HepG2 (cell line): ENCODE measurements around the gene OTOP2. TPM values are rescaled to one million over a fixed set of nuclear protein-coding genes. Genes with fewer than 3 reads are reported as not detected.

ENCODE experiments used
- CHD4 ChIP-seq: fragments of 200-600 bp; sonication (generic); IDR thresholded peaks from 2 replicates; pipeline ENCODE4 v1.7.0; 2017; ENCODE audit warnings: mild to moderate bottlenecking, low read length, borderline replicate concordance
- ESRRA ChIP-seq: sonication (generic); formaldehyde crosslinking; IDR thresholded peaks from 2 replicates; pipeline ENCODE4 v1.5.1; 2020; ENCODE audit warnings: mild to moderate bottlenecking, low read depth, missing genetic modification reagents
- FOXK2 ChIP-seq: fragments of 450-650 bp; IDR thresholded peaks from 2 replicates; pipeline ENCODE4 v1.6.1; 2016
- HHEX ChIP-seq: IDR thresholded peaks from 2 replicates; pipeline ENCODE4 v1.6.1; 2016; ENCODE audit warnings: control low read depth
- HOXD1 ChIP-seq: sonication (generic); formaldehyde crosslinking; IDR thresholded peaks from 2 replicates; pipeline ENCODE4 v1.5.0; 2020; ENCODE audit warnings: missing genetic modification reagents
- IRF1 ChIP-seq: sonication (generic); formaldehyde crosslinking; IDR thresholded peaks from 2 replicates; pipeline ENCODE4 v1.4.0; 2020; ENCODE audit warnings: low read depth, mild to moderate bottlenecking, missing genetic modification reagents
- KDM5A ChIP-seq: fragments of 200-600 bp; sonication (generic); IDR thresholded peaks from 2 replicates; pipeline ENCODE4 v1.7.0; 2018; ENCODE audit warnings: antibody characterized with exemption, mild to moderate bottlenecking, low read length, borderline replicate concordance
- MEIS2 ChIP-seq: sonication (generic); formaldehyde crosslinking; IDR thresholded peaks from 2 replicates; pipeline ENCODE4 v1.9.0; 2021; ENCODE audit warnings: mild to moderate bottlenecking, missing genetic modification reagents
- NBN ChIP-seq: fragments of 450-650 bp; conservative IDR thresholded peaks from 2 replicates; pipeline ENCODE4 v1.6.1; 2017
- NFKBIZ ChIP-seq: IDR thresholded peaks from 2 replicates; pipeline ENCODE4 v1.6.1; 2018; ENCODE audit warnings: missing genetic modification reagents, missing compliant biosample characterization
- RAD21 ChIP-seq: fragments of 450-650 bp; formaldehyde crosslinking; IDR thresholded peaks from 2 replicates; pipeline ENCODE4 v1.5.0; 2020; ENCODE audit warnings: mild to moderate bottlenecking
- RNF2 ChIP-seq: fragments of 450-650 bp; conservative IDR thresholded peaks from 2 replicates; pipeline ENCODE4 v1.6.1; 2016; ENCODE audit warnings: low read depth
- TEAD3 ChIP-seq: optimal IDR thresholded peaks from 2 replicates; pipeline ENCODE3; 2016; ENCODE audit warnings: borderline replicate concordance
- ZFP1 ChIP-seq: IDR thresholded peaks from 2 replicates; pipeline ENCODE4 v1.6.1; 2016
- ZFY ChIP-seq: sonication (generic); formaldehyde crosslinking; IDR thresholded peaks from 2 replicates; pipeline ENCODE4 v1.4.0; 2020; ENCODE audit warnings: missing genetic modification reagents
- ZNF230 ChIP-seq: sonication (generic); formaldehyde crosslinking; IDR thresholded peaks from 2 replicates; pipeline ENCODE4 v1.4.0; 2020; ENCODE audit warnings: mild to moderate bottlenecking, missing genetic modification reagents
- ZNF260 ChIP-seq: sonication (generic); formaldehyde crosslinking; IDR thresholded peaks from 2 replicates; pipeline ENCODE4 v1.4.0; 2020; ENCODE audit warnings: missing genetic modification reagents, low read depth, mild to moderate bottlenecking, borderline replicate concordance
- ZNF274 ChIP-seq: sonication (generic); formaldehyde crosslinking; IDR thresholded peaks from 2 replicates; pipeline ENCODE4 v1.5.1; 2020; ENCODE audit warnings: mild to moderate bottlenecking, missing genetic modification reagents
- ZNF33B ChIP-seq: sonication (generic); formaldehyde crosslinking; IDR thresholded peaks from 2 replicates; pipeline ENCODE4 v1.5.1; 2020; ENCODE audit warnings: mild to moderate bottlenecking, missing genetic modification reagents
- ZNF44 ChIP-seq: sonication (generic); formaldehyde crosslinking; IDR thresholded peaks from 2 replicates; pipeline ENCODE4 v1.5.1; 2020; ENCODE audit warnings: mild to moderate bottlenecking, missing genetic modification reagents
- ZNF614 ChIP-seq: IDR thresholded peaks from 2 replicates; pipeline ENCODE4 v1.6.1; 2018; ENCODE audit warnings: missing biosample characterization, missing genetic modification reagents, inconsistent platforms, borderline replicate concordance
- ZNF619 ChIP-seq: sonication (generic); formaldehyde crosslinking; IDR thresholded peaks from 2 replicates; pipeline ENCODE4 v1.4.0; 2020; ENCODE audit warnings: mild to moderate bottlenecking, missing genetic modification reagents
- ZNF670 ChIP-seq: sonication (generic); formaldehyde crosslinking; IDR thresholded peaks from 2 replicates; pipeline ENCODE4 v1.8.0; 2022; ENCODE audit warnings: mild to moderate bottlenecking, missing genetic modification reagents, borderline replicate concordance
- ZSCAN9 ChIP-seq: IDR thresholded peaks from 2 replicates; pipeline ENCODE4 v1.6.1; 2016; ENCODE audit warnings: borderline replicate concordance
- polyA plus RNA-seq, 8 experiments: library from polyadenylated mRNA; depleted of rRNA in 3 of 8; stranded (reverse) in 7 of 8; unstranded in 1 of 8; fragments of >200 nt; fragmentation: Illumina TruSeq in 4 of 8; extraction: Trizol in 4 of 8; gene quantifications; 2 replicates each; pipeline versions ENCODE4 v1.2.1 to v1.2.3, GENCODE V29; 2011 to 2016; ENCODE audit warnings: low read depth in 4 of 8, missing spikeins in 1 of 8, mixed read lengths in 1 of 8; ENCODE audit not compliant: insufficient read depth in 1 of 8
- total RNA-seq, 5 experiments: library from RNA; depleted of rRNA; stranded (reverse); fragments of >200 nt; fragmentation: Illumina TruSeq; extraction: Trizol; gene quantifications; 2 replicates each; pipeline ENCODE4 v1.2.3, GENCODE V29; 2016; ENCODE audit warnings: low read depth in 1 of 5
- TF ChIP-seq, protein P1 (sequence below): sonication (generic); formaldehyde crosslinking; IDR thresholded peaks from 2 replicates; pipeline ENCODE4 v1.4.0; 2020; ENCODE audit warnings: missing genetic modification reagents
- TF ChIP-seq, protein P2 (sequence below): IDR thresholded peaks from 2 replicates; pipeline ENCODE4 v1.6.1; 2016
- TF ChIP-seq, protein P3 (sequence below): fragments of 450-650 bp; IDR thresholded peaks from 2 replicates; pipeline ENCODE4 v1.6.1; 2017; ENCODE audit warnings: mild to moderate bottlenecking

Gene OTOP2
- total and polyA plus RNA-seq, 2 of the 13 experiments (the other 11 are each of a cell fraction or from before 2014, with no cell fraction given): not detected

- TF ChIP-seq RAD21 (CRISPR knock-in tag): peak; percentile 88
- peak; percentile 39; the same call in 1 of the 2 replicates for TF ChIP-seq ZNF614 (CRISPR knock-in tag)
- peak; percentile 72 for TF ChIP-seq TEAD3 (CRISPR knock-in tag)
- no peak for TF ChIP-seq ZNF44
- no peak for TF ChIP-seq IRF1 (CRISPR knock-in tag)
- peak; percentile 91 for TF ChIP-seq ZNF274
- TF ChIP-seq MEIS2 (CRISPR knock-in tag): peak; percentile 69; the same call in 1 of the 2 replicates
- TF ChIP-seq NBN: no peak
- TF ChIP-seq, protein P1, sequence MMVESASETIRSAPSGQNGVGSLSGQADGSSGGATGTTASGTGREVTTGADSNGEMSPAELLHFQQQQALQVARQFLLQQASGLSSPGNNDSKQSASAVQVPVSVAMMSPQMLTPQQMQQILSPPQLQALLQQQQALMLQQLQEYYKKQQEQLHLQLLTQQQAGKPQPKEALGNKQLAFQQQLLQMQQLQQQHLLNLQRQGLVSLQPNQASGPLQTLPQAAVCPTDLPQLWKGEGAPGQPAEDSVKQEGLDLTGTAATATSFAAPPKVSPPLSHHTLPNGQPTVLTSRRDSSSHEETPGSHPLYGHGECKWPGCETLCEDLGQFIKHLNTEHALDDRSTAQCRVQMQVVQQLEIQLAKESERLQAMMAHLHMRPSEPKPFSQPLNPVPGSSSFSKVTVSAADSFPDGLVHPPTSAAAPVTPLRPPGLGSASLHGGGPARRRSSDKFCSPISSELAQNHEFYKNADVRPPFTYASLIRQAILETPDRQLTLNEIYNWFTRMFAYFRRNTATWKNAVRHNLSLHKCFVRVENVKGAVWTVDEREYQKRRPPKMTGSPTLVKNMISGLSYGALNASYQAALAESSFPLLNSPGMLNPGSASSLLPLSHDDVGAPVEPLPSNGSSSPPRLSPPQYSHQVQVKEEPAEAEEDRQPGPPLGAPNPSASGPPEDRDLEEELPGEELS (CRISPR knock-in tag): peak; percentile 74
- TF ChIP-seq HOXD1 (CRISPR knock-in tag): no peak
- no peak for TF ChIP-seq KDM5A
- TF ChIP-seq CHD4: no peak; the same call in 1 of the 2 replicates
- TF ChIP-seq, protein P2, sequence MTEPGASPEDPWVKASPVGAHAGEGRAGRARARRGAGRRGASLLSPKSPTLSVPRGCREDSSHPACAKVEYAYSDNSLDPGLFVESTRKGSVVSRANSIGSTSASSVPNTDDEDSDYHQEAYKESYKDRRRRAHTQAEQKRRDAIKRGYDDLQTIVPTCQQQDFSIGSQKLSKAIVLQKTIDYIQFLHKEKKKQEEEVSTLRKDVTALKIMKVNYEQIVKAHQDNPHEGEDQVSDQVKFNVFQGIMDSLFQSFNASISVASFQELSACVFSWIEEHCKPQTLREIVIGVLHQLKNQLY (CRISPR knock-in tag): peak; percentile 93
- peak; percentile 47; the same call in 1 of the 2 replicates for TF ChIP-seq ZNF230 (CRISPR knock-in tag)
- TF ChIP-seq ZFY (CRISPR knock-in tag): peak; percentile 61; the same call in 1 of the 2 replicates
- TF ChIP-seq HHEX (CRISPR knock-in tag): no peak
- TF ChIP-seq NFKBIZ: no peak; the same call in 1 of the 2 replicates
- peak; percentile 98 for TF ChIP-seq ZFP1 (CRISPR knock-in tag)
- TF ChIP-seq ZNF619 (CRISPR knock-in tag): 0 out of 2 replicates have a peak, but pooled peaks have one; percentile 36
- TF ChIP-seq ESRRA (CRISPR knock-in tag): no peak
- no peak for TF ChIP-seq FOXK2
- peak; percentile 71; the same call in 1 of the 2 replicates for TF ChIP-seq ZSCAN9 (CRISPR knock-in tag)
- TF ChIP-seq ZNF260 (CRISPR knock-in tag): no peak
- TF ChIP-seq ZNF670: no peak
- 0 out of 2 replicates have a peak, but pooled peaks have one; percentile 60 for TF ChIP-seq ZNF33B (CRISPR knock-in tag)
- TF ChIP-seq RNF2: peak; percentile 89
- TF ChIP-seq, protein P3, sequence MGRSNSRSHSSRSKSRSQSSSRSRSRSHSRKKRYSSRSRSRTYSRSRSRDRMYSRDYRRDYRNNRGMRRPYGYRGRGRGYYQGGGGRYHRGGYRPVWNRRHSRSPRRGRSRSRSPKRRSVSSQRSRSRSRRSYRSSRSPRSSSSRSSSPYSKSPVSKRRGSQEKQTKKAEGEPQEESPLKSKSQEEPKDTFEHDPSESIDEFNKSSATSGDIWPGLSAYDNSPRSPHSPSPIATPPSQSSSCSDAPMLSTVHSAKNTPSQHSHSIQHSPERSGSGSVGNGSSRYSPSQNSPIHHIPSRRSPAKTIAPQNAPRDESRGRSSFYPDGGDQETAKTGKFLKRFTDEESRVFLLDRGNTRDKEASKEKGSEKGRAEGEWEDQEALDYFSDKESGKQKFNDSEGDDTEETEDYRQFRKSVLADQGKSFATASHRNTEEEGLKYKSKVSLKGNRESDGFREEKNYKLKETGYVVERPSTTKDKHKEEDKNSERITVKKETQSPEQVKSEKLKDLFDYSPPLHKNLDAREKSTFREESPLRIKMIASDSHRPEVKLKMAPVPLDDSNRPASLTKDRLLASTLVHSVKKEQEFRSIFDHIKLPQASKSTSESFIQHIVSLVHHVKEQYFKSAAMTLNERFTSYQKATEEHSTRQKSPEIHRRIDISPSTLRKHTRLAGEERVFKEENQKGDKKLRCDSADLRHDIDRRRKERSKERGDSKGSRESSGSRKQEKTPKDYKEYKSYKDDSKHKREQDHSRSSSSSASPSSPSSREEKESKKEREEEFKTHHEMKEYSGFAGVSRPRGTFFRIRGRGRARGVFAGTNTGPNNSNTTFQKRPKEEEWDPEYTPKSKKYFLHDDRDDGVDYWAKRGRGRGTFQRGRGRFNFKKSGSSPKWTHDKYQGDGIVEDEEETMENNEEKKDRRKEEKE: no peak
Measured at GRCh38 chr17:74960570-74961342, 36.7 kb downstream of the OTOP2 start (continued).
